Hematopoietic multipotent progenitor cell treated with erythropoietin and hydrocortisone succinate and interleukin-3 and kit ligand, for 8 days (in vitro differentiated cells): Measurements from ENCODE around the gene DHRS11.

Experiments
- DNase-seq: peaks from one replicate; pipeline ENCODE4 v3.0.0-alpha.2; 2015

The DHRS11 gene

GRCh38 chr17:36616061-36617029 lies 24.7 kb downstream of the DHRS11 start:
- no peak for DNase-seq

DNA sequence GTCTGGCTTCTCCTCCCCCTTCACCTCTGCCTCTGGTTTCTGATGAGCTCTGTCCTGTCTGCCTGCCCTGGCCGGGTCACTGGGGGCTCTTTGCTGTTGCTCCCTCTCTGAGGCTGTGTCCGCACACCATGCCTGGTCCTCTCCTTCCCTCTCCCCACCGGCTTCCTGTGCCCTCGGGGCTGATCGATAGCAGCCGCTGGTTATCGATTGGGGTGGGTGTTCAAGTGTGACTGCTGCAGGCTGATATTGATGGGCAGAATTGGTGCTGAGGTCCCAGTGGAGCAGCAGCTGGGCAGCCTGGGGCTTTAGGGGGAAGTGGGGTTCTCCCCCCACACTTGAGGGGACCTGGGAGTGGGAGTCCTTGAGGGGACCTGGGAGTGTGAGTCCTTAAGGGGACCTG lies 26.1 kb downstream of the DHRS11 start:
- no peak for DNase-seq

GRCh38 chr17:36623281-36623680 lies 31.6 kb downstream of the DHRS11 start:
- DNase-seq: peak; percentile 14

DNA sequence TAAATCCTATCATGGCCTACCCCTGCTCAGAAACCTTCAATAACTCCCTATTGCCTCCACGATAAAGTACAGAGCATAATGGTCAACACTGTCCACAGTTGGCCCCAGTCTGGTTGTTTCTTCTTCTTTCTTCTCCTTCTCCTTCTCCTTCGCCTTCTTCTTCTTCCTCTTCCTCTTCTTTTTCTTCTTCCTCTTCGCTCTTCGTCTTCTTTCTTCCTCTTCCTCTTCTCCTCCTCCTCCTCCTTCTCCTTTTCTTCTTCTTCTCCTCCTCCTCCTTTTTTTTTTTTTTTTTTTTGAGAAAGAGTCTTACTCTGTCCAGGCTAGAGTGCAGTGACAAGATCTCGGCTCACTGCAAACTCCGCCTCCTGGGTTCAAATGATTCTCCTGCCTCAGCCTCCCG lies 33.5 kb downstream of the DHRS11 start:
- DNase-seq: no peak

GRCh38 chr17:36627101-36627500 lies 35.4 kb downstream of the DHRS11 start:
- no peak for DNase-seq

DNA sequence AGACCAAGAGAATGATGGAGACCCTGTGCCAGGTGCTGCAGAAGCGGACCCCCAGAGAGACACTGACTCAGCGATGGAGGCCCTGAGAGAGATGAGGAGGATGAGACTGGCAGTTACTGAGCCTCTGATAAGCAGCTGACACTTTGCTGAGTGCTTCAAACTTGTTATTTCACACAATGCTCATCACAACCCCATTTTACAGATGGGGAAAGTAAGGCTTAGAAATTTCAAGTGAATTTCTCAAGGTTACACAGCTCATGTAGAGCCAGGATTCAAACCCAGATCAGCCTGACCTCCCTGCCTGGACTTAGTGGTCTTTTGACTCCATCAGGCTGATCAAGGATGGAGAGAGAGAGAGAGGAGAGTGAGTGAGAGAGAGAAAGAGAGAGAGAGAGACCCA lies 36.9 kb downstream of the DHRS11 start:
- no peak for DNase-seq

GRCh38 chr17:36629252-36629847 lies 37.7 kb downstream of the DHRS11 start:
- DNase-seq: peak; percentile 82

- DNase-seq: no peak
Measured at GRCh38 chr17:36629970-36630502, 38.4 kb downstream of the DHRS11 start.

GRCh38 chr17:36631022-36631421 lies 39.3 kb downstream of the DHRS11 start:
- peak; percentile 41 for DNase-seq

DNA sequence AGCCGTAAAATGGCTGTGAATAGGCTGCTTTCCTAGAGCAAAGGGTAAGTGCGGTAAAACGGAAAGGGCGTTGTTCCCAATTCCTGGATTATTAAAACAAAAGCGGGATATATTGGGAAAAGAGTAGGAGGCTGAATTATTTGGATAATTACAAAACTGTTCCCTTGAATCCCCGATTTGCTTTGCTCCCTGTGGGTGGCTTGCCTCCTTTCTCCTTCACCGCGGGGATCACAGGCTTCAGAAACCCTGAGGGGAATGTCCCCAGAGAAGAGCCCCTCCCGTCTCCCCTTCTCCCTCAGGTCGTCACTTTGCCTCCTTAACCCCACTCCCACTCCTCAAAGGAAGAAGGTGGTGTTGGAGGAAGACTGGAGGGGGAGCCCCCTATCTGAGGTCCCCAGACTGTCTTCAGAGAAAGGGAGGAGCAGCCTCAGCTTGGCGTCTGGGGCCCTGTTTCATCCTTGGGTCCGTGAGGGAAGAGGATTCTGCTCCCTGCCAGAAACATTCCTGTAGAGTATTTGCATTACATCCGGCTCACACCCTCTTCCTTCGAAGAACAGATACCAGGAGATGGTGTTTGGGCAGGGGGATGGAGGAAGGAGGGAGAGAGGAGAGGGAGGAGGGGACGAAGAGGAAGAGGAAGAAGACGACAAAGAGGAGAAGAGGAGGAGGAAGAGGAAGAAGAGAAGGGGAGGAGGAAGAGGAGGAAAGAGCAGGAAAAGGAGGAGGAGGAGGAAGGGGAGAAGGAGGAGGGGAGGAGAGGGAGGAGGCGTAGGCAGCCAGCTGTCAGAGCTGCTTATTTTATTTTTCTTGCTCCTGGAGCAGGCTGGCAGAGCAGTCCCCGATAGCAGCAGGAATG lies 41.5 kb downstream of the DHRS11 start:
- DNase-seq: no peak

GRCh38 chr17:36640346-36640745 lies 48.7 kb downstream of the DHRS11 start:
- no peak for DNase-seq

DNA sequence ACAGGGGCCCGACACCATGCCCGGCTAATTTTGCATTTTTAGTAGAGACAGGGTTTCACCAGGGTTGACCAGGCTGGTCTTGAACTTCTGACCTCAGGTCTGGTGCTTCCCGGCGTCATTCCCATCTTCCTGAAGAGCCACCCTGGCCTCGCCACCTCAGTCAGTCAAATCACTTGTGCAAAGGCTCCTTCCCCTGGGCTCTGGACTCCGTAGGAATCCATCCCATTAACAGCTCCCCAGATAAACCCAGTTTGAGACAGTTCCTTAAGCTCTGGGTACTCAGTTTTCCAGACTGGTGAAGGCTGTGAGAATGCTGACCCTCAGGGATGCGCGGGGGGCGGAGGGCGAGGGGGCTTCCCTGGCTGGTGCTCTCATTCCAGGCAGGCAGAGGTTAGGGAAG lies 49.2 kb downstream of the DHRS11 start:
- no peak for DNase-seq

GRCh38 chr17:36641331-36641876 lies 49.7 kb downstream of the DHRS11 start:
- DNase-seq: no peak

GRCh38 chr17:36641877-36642845 lies 50.5 kb downstream of the DHRS11 start:
- DNase-seq: no peak

DNA sequence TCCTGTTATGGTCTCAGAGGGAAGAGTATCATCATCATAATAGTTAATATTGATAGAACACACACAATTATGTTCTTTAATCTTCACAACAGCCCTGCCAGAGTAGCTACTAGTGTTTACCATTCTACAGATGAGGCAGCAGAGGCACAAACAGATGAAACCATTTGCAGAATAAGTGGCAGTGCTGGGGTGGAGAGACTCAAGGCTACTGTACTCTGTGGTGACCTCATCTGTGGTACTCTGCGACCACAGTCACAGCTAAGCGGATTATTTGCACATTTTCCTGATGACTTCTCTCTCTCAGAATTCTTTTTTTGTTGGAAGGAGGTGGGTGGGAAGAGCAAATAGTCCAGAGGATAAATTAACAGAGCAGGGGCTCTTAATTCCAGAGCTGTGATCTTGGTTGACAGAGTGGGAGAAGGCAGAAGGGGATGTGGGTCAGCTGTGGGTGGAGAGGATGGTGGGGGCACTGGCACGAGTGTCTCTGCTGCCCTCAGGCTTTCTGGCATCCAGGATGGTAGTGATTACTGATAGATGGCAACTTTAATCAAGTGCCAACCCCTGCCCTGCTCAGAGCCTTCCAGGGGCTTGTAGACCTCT lies 51.5 kb downstream of the DHRS11 start:
- no peak for DNase-seq

DNA sequence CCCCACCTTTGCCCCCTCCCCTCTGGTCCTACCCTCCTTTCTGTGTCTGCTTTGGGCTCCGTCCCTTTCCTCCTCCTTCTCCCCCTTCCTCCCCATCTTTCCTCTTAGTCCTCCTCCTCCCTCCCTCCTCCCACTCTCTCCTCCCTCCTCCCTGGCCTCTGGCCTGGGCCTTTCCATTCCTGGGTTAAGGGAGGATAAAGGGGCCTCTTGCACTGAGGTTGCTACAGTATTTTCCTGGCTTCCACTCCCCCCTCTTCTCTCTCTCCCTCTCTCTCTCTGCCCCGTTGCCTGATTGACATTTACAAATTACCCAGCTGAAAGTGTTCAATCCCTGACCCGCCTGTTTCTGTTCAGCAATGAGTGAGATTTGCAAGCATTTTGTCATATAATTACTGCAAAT lies 53.7 kb downstream of the DHRS11 start:
- DNase-seq: no peak

DNA sequence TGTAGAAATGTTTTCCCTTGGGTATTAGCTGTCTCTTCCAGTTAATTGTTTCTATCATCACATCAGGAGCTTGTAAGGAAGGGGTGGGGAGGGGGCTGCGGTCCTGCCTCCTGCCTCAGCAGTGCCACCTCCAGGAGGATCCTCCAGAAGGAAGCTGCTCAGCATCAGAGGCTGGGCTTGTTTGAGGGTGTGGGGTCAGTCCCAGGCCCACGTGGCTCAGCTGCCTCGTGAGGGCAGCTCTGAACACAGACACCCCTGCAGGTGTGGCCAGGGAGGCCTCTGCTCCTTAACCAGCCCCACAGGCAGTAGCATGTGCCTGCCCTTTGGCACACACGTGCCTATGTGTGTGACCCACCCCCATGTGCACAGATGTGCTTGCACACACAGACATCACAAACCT lies 56.0 kb downstream of the DHRS11 start:
- DNase-seq: no peak

DNA sequence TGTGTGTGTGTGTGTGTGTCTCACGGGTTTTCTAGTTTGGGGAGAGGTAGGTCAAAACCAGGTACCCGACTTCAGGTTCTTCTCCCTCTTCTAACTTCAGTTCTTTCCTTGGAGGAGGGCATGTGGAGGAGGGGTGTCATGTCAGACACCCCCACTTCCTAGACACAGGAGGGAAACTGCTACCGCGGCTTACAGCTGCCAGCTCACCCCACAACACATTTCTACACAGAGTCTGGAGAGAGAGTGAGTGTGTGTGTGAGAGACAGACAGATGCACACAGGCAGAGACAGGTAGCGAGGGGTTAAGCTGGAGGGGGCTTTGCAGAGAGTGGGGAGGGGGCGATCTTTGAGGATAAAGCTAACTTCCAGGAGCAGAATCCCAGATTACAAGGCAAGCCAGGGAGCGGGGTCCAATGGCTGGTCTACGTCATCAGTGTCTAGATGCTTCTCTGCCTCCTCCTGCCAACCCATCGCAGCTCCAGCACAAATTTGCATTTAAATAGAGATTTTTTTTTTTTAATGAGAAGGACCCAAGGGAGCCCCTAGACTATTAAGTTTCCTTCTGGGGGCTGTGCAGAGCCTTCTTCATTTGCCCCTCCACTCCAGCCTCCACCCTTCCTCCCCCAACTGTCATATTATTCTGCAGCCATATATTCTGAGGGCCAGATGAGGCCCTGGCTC lies 58.6 kb downstream of the DHRS11 start:
- DNase-seq: no peak
